ENCODE data around the gene TIPARP.

Gene TIPARP

GRCh38 chr3:156747046-156747445 lies 72.7 kb downstream of the TIPARP start:
- DNase-seq = no peak

- no peak for DNase-seq
Measured at GRCh38 chr3:156749244-156749643, 74.9 kb downstream of the TIPARP start.

GRCh38 chr3:156750191-156750873 lies 75.9 kb downstream of the TIPARP start:
- no peak for DNase-seq

GRCh38 chr3:156750874-156751245 lies 76.5 kb downstream of the TIPARP start:
- no peak for DNase-seq

GRCh38 chr3:156751461-156752025 lies 77.2 kb downstream of the TIPARP start:
- DNase-seq = no peak
